Stomach (tissue), 9 donors: ENCODE data around the gene CWC25. TPM values are rescaled to one million over a fixed set of nuclear protein-coding genes. Genes with fewer than 3 reads are reported as not detected.

Experiments
- DNase-seq, 2 donors: peaks; one replicate each; pipeline versions ENCODE4 v3.0.0 to v3.0.0-alpha.2; 2013 to 2019
- H3K27ac ChIP-seq, 5 donors: fragments of 200-600 bp in 4 of 5; sonication (generic) in 4 of 5; one replicate each; pipeline ENCODE4 v1.5.1; 2013 to 2019; ENCODE audit warnings: mild to moderate bottlenecking in 1 of 5, moderate library complexity in 1 of 5
- H3K27me3 ChIP-seq, 3 donors: fragments of 200-600 bp; sonication (generic); one replicate each; pipeline ENCODE4 v1.5.1; 2017 to 2019; ENCODE audit warnings: mixed run types in 1 of 3
- H3K36me3 ChIP-seq, 4 donors: fragments of 200-600 bp; sonication (generic); 1 replicate in 3 of 4; 2 replicates in 1 of 4; pipeline ENCODE4 v1.5.1; 2016 to 2019
- H3K4me1 ChIP-seq, 4 donors: fragments of 200-600 bp; sonication (generic); one replicate each; pipeline ENCODE4 v1.5.1; 2016 to 2019
- H3K4me3 ChIP-seq, 4 donors: fragments of 200-600 bp; sonication (generic) in 3 of 4; one replicate each; pipeline ENCODE4 v1.5.1; 2016 to 2019; ENCODE audit warnings: mild to moderate bottlenecking in 1 of 4
- H3K9me3 ChIP-seq, 4 donors: fragments of 200-600 bp; sonication (generic); one replicate each; pipeline ENCODE4 v1.5.1; 2016 to 2019
- CTCF ChIP-seq, 7 experiments: fragments of 450-650 bp in 4 of 7; fragments of 200-600 bp in 3 of 7; sonication (generic) in 3 of 7; IDR thresholded peaks; one replicate each; pipeline ENCODE4 v1.5.1; 2016 to 2019; ENCODE audit warnings: antibody characterized with exemption in 7 of 7, control low read depth in 2 of 7, mild to moderate bottlenecking in 1 of 7
- EP300 ChIP-seq: sonication (generic); formaldehyde crosslinking; IDR thresholded peaks from one replicate; pipeline ENCODE4 v1.6.1; 2017; ENCODE audit warnings: antibody characterized with exemption
- POLR2A ChIP-seq, 4 donors: fragments of 450-650 bp; IDR thresholded peaks; one replicate each; pipeline ENCODE4 v1.6.1; 2016; ENCODE audit warnings: antibody characterized with exemption in 4 of 4, control low read depth in 2 of 4, mild to moderate bottlenecking in 1 of 4, moderate library complexity in 1 of 4
- POLR2AphosphoS5 ChIP-seq, 3 donors: sonication (generic); formaldehyde crosslinking; IDR thresholded peaks; one replicate each; pipeline ENCODE4 v1.6.1; 2016; ENCODE audit warnings: antibody characterized with exemption in 3 of 3
- WGBS, 5 donors: extraction: QIAGEN DNeasy Blood & Tissue Kit in 3 of 5; methylation state at CpG; one replicate each; pipeline versions ENCODE4 v1.1.5 to v1.1.7; 2013 to 2018; 5-methylcytosine and 5-hydroxymethylcytosine counted together
- intact Hi-C: fragments of 100-400 bp; cut with DNase I; formaldehyde crosslinking; loops from one replicate; pipeline ENCODE4 v1.15.1; 2023; ENCODE audit warnings: low total_unique reads
- polyA plus RNA-seq, 3 donors: library from polyadenylated mRNA; stranded (reverse); fragments of 200-250 nt; gene quantifications; one replicate each; pipeline ENCODE4 v1.2.3, GENCODE V29; 2013
- total RNA-seq, 5 donors: library from RNA; depleted of rRNA; stranded (reverse); fragments of >200 nt; gene quantifications; one replicate each; pipeline versions ENCODE4 v1.1.0 to v1.2.3, GENCODE V29; 2014 to 2016
- donor health status: healthy with polysubstance abuse.
- donor health status: Bipolar disorder and iron deficiency.
- donor health status: healthy.

Gene CWC25
- total and polyA plus RNA-seq, 8 donors, result 5.9 to 146 (median 29.9) TPM

GRCh38 chr17:38773258-38773657, 51.9 kb downstream of the CWC25 start:
- peaks cover 88 to 100% (median 100%) of the 10 kb centered on the region in 4 donors for H3K36me3 ChIP-seq
- no peaks in the 10 kb centered on the region for H3K27me3 ChIP-seq
- TF ChIP-seq POLR2A (IDR thresholded peaks at IDR 0.05), result no peak
- no peak for TF ChIP-seq CTCF (IDR thresholded peaks at IDR 0.05)
- TF ChIP-seq POLR2AphosphoS5 (IDR thresholded peaks at IDR 0.05), result no peak
- TF ChIP-seq EP300, result no peak

GRCh38 chr17:38768417-38768816, 56.7 kb downstream of the CWC25 start:
- 58 to 71% (median 62%) methylated on average over 6 of the region's 6 CpGs for WGBS, 5 donors
- Histone ChIP-seq H3K36me3 (peaks cover 74 to 100% (median 100%) of the 10 kb centered on the region in 4 donors), H3K27me3 (no peaks in the 10 kb centered on the region), H3K9me3 (no peaks in the 10 kb centered on the region), H3K4me3 (no peak overlapping the region), H3K4me1 (no peaks in the 10 kb centered on the region), H3K27ac (peak overlapping the region in 1 of 5 donors; percentile 8)
- intact Hi-C loops, result no loop called here
- TF ChIP-seq CTCF (IDR thresholded peaks at IDR 0.05) (no peak), EP300 (no peak), POLR2A (IDR thresholded peaks at IDR 0.05) (no peak), POLR2AphosphoS5 (IDR thresholded peaks at IDR 0.05) (no peak)
- no peak for DNase-seq

More at GRCh38 chr17:38773258-38773657, 51.9 kb downstream of the CWC25 start:
- Histone ChIP-seq H3K9me3 (no peaks in the 10 kb centered on the region), H3K4me3 (no peak overlapping the region), H3K4me1 (no peaks in the 10 kb centered on the region), H3K27ac (no peak overlapping the region)
- no peak for DNase-seq
- intact Hi-C loops, result no loop called here

- Histone ChIP-seq H3K27ac (no peak overlapping the region), H3K36me3 (peaks cover 70 to 100% (median 100%) of the 10 kb centered on the region in 4 donors), H3K4me1 (no peaks in the 10 kb centered on the region), H3K4me3 (no peak overlapping the region), H3K9me3 (no peaks in the 10 kb centered on the region), H3K27me3 (no peaks in the 10 kb centered on the region)
- WGBS, 5 donors, result 84 to 90% (median 89%) methylated on average over 5 of the region's 5 CpGs
- intact Hi-C loops, result no loop called here
- no peak for DNase-seq
- TF ChIP-seq EP300 (no peak), POLR2A (IDR thresholded peaks at IDR 0.05) (no peak), CTCF (IDR thresholded peaks at IDR 0.05) (no peak), POLR2AphosphoS5 (IDR thresholded peaks at IDR 0.05) (no peak)
These were observed 58.8 kb downstream of the CWC25 start for GRCh38 chr17:38766341-38766740.

GRCh38 chr17:38762231-38762630, 62.9 kb downstream of the CWC25 start:
- DNase-seq, result no peak
- peaks cover 79 to 100% (median 100%) of the 10 kb centered on the region in 4 donors for H3K36me3 ChIP-seq
- TF ChIP-seq POLR2AphosphoS5 (IDR thresholded peaks at IDR 0.05) (no peak), POLR2A (IDR thresholded peaks at IDR 0.05) (no peak), EP300 (no peak)
- no peak overlapping the region for H3K27ac ChIP-seq
- intact Hi-C loops, result no loop called here
- H3K4me1 ChIP-seq, result no peaks in the 10 kb centered on the region
- 70 to 83% (median 74%) methylated on average over 3 of the region's 3 CpGs for WGBS, 5 donors
- no peaks in the 10 kb centered on the region for H3K27me3 ChIP-seq
- no peaks in the 10 kb centered on the region for H3K9me3 ChIP-seq
- H3K4me3 ChIP-seq, result no peak overlapping the region

GRCh38 chr17:38761612-38762011, 63.5 kb downstream of the CWC25 start:
- WGBS, 5 donors, result 61 to 83% (median 80%) methylated on average over 4 of the region's 4 CpGs
- peak in 1 of 2 donors; percentile 43 for DNase-seq

More at GRCh38 chr17:38761612-38762011, 63.5 kb downstream of the CWC25 start:
- Histone ChIP-seq H3K4me1 (no peaks in the 10 kb centered on the region), H3K36me3 (peaks cover 78 to 100% (median 100%) of the 10 kb centered on the region in 4 donors), H3K4me3 (no peak overlapping the region), H3K9me3 (no peaks in the 10 kb centered on the region), H3K27ac (no peak overlapping the region), H3K27me3 (no peaks in the 10 kb centered on the region)
- TF ChIP-seq CTCF (IDR thresholded peaks at IDR 0.05) (no peak), POLR2AphosphoS5 (IDR thresholded peaks at IDR 0.05) (no peak), EP300 (no peak), POLR2A (IDR thresholded peaks at IDR 0.05) (no peak)
- intact Hi-C loops, result no loop called here
